HG03025 (cell line): ENCODE measurements around the gene LRRC8C.

ENCODE experiments used
- ATAC-seq: cut with Tn5 transposase; IDR thresholded peaks from one replicate; pipeline ENCODE4 v1.9.1; 2021; ENCODE audit warnings: mild to moderate bottlenecking, moderate library complexity; ENCODE audit not compliant: unreplicated experiment, low FRiP score

LRRC8C gene

DNA sequence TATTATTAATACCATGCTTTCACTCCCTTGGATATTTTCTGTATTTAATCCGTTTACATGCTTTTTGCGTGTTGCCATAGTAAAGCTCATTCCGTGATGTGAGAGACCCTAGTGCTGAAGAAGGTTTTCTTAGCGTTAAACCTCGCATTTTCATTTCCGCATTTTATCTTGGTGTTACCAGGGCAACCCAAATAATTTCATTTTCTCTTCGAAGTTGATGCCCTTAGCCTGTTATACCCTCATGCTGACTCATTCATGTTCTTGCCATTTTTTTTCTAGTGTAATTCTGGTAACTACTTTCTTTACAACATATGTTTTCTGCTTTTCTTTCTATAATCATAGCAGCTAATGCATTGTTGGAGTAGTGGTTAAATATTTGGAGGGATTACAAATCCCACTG is 37.2 kb downstream of the LRRC8C start:
- peak; percentile 97 for ATAC-seq

DNA sequence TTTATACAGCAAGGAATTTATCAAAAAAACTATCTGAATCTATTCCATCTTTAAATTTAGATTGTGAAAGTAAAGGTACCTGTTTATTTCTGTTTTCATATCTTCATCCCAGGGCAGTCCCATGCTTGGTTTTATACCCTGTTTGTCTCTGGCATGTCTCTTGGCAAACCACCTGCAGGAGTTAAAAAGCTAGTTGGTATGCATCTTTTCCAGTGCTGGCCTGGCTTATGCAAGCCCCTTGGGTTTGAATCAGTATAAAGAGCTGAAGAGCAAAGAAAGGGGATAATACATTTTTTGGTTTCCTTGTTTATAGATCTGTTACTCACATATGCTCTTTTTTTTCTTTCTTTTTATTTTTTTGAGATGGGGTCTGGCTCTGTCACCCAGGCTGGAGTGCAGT is 37.8 kb downstream of the LRRC8C start:
- ATAC-seq: no peak

DNA sequence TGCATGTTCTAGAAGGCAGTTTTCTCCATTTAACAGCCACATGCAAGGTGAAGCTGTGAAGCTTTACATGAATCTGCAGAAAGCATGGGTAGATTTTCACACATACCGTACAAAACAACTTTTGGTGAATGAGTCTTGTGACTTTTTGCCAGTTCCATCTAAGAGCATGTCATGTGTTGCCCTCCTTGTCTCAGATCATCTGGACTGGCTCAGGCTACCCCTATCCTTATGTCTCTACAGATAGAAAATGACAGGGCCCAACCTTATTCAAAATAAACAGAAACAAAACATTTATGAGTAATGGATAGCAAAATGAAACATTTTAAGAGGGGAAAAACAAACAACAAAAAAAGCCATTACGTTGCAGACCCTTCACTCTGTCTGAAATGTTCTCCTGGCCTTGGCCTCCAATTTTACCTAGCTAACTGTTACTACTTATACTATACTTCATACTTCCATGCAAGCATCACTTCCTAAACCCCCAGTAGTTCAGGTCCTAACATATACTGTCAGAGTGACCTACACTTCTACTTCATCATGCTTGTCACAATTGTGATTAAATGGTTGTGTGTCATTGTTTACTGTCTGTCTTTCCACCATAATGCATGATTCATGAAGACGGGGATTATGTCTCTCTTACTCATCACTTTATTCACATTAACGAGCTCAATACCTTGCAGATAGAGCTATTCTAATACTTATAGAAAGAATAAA is 39.0 kb downstream of the LRRC8C start:
- ATAC-seq: no peak

DNA sequence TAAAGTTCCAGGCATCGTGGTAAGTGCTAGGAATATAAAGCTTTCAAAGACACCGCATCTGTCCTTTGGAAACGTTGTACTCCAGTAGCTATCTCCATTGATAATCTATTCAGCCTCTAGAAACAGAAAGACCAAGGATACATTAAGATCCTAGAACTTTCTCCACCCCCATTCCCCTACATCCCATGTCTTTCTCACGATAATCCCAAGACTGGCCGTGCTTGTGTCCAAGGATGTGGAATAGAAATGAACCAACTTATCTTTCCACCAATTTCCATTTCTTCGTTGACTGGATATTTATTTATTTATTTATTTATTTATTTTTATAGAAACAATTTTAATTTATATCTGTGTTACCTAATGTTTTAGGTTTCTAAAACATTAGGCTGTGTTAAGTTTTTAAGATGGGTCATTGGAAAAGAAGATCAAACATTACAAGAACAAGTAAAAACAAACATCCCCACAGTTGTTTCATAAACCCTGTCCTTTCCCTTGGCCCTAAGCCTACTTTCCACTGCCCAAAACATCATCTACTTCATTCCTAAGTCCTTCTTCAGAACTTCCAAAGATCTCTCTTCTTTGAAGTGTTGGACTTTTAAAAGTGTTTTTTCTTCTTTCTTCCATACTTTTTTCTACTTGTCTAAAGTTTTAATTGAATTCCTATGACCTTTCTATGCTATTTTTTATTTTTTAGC is 39.7 kb downstream of the LRRC8C start:
- ATAC-seq: no peak

DNA sequence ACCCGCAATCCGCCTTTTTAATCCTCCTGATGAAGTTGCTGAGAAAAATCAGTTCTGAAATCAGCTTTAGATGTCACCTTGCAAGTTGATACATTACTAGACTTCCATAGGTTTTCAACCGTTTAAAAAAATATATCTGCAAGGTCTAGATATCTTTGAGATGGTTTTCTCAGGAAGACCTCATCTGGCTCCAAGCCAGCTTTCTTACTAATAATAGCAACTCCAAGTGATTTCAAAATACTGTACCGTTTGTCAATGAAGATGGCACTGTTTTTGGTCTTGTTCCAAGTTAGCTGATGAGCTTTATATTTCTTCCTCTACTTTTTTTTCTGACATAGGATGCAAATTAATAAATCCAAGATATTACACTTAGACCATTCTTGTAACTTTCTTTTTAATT is 40.3 kb downstream of the LRRC8C start:
- no peak for ATAC-seq

DNA sequence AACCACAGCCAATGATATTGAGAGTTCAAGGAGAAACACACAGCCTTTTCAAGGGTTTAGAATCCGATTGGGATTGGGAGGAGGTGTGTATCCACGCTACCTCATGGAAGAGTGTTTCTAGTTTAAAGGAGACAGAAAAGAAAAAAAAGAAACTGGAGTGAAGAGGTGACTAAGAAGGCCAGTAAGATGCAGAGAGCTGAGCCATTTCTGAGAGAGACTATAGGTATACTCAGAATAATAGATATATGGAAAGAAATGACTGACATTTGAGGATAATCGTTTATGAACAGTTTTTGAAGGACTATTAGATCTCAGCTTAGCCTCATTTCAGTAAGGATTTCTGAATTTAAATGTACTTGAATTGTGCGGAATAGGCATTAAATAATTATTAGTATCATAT is 42.8 kb downstream of the LRRC8C start:
- ATAC-seq: no peak

DNA sequence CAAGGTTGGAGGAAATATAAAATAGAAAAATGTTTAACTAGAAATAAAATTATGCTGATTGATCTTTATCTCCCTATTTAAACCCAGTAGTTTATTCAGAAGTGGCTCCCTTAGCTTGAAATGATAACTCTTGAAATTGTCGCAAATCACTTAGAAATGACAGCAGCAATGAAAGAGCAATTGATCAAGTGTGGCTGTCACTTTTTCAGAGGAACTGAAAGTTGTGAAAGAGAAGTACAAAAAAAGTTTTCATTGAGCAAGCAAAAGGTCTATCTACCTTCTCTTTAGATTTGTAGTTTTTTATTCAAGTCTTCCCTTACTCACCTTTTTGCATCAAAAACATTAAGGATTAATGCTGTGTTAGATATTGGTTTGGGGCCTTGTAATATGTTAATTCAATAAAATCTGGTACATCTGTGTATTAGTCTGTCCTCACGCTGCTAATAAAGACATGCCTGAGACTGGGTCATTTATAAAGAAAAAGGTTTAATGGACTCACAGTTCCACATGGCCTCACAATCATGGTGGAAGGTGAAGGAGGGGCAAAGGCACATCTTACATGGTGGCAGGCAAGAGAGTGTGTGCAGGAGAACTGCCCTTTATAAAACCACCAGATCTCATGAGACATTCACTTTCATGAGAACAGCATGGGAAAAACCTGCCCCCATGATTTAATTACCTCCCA is 48.3 kb downstream of the LRRC8C start:
- ATAC-seq: no peak

DNA sequence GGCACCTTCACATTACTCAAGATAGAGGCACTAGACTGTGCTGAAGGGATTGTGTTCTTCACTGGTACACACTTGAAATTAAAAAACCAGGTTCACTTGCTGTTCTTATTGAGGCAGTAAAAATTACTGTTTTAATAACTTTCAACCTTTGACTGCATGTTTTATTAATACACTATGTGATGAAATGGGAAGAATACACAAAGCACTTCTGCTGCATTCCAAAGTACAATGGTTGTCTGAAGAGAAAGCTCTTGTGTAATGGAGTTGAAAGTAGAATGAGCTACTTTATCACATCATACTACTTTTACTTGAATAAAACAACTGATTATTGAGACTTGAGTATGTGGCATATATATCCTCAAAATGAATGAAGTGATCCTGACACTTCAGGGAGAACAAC is 49.7 kb downstream of the LRRC8C start:
- ATAC-seq: no peak

DNA sequence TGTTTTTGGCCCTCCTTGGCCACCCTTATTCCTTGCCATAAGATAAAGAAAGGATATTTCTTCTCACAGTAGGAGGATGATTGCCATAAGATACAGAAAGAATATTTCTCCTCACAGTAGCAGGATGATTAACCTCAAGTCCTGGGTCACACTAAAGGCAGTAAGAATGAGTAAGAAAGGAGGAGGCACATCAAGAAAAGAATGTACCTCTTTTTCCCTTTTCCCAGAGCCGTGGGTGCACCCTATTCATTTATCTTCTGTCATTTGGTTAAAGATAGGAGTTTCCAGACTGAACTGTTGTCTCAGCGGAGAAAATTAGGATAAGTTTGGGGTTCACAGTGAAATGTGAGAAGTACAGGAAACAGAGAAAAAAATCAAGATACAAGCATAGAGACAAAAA is 52.5 kb downstream of the LRRC8C start:
- no peak for ATAC-seq

DNA sequence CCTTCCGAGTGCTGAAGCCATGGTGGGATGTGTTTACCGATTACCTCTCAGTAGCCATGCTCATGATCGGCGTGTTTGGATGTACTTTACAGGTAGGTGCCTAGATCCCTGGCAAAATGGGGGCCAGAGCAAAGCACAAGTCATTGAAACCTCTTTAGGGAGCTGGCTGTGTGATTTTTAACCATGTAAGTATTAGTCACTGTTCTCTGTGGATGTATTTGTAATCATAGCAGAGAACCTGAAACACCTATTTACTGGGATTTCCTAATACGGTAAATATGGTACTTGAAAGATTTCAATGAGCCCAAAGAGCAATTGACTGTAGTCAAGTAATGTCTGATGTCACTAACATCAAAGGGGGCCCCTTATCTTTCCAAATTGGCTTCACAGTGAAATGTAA is 53.6 kb downstream of the LRRC8C start:
- no peak for ATAC-seq

DNA sequence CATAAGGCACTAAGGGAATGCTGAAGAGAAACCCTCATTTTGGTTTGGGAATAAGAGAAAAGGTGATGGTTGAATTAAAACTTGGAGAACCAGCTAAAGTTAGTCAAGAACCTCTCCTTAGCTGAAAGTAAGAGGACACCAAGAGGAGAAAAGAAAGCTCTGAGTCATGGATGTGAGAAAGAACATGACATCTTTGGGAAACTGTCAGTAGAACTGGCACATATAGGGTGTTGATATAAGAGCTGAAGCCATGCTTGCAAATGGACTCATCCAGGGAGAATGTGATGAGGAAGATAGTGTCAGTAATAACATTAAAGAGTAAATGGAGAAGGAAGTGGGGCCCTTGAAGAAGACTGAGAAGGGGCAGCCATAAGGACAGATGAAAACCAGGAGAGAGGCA is 54.3 kb downstream of the LRRC8C start:
- ATAC-seq: no peak

DNA sequence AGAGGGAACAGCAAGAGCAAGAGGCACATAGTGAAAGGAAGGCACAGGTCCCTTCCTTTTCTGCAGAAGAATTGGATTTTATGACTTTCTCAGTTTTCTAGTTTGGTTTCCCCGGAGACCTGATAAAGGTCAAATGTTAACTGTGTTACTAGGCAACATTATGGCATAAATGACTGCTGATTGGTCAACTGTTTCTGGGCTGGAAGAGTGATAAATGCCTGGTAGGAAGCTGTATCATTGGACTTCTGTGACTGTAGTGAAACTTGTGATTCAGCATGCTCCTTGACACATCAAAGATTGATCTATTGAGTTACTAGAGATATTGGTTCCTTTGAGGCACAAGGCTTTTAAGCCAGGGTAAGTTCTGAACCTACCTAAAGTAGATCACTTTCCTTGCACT is 55.7 kb downstream of the LRRC8C start:
- ATAC-seq: no peak

DNA sequence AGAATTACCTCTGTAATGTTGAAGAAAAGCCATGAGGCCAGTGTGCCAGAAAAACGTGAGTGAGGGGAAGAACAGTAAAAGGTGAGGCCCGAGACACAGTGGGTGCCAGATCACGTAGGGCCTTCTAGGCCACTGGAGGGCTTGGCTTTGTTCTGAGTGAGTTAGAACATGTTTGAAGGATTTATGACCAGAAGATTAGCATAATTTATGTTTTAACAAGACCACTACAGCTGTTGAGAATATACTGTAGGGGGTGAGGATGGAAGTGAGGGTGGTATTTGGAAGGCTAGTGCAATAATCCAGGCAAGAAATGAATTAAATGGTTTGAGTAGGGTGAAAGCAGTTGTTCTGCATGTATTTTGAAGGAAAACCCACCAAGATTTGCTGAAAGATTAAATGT is 56.3 kb downstream of the LRRC8C start:
- no peak for ATAC-seq

DNA sequence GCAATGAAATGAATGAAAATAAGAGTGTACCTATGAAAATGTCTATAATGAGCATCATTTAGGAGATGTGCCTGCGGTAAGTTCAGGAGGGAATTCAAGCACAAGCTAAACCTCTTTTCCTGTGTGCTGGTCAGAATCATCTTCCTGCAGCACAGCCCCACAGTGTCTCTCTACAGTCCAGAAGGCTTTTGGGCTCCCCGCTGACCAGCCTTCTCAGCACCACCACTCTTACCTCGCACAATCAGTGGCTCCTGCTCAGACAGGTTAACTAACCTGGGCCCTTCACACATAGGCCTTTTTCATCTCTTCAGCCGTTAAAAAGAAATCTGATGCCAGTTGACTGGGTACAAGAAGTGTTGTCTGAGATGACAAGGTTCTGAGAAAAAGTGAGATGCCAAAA is 57.7 kb downstream of the LRRC8C start:
- ATAC-seq: no peak

DNA sequence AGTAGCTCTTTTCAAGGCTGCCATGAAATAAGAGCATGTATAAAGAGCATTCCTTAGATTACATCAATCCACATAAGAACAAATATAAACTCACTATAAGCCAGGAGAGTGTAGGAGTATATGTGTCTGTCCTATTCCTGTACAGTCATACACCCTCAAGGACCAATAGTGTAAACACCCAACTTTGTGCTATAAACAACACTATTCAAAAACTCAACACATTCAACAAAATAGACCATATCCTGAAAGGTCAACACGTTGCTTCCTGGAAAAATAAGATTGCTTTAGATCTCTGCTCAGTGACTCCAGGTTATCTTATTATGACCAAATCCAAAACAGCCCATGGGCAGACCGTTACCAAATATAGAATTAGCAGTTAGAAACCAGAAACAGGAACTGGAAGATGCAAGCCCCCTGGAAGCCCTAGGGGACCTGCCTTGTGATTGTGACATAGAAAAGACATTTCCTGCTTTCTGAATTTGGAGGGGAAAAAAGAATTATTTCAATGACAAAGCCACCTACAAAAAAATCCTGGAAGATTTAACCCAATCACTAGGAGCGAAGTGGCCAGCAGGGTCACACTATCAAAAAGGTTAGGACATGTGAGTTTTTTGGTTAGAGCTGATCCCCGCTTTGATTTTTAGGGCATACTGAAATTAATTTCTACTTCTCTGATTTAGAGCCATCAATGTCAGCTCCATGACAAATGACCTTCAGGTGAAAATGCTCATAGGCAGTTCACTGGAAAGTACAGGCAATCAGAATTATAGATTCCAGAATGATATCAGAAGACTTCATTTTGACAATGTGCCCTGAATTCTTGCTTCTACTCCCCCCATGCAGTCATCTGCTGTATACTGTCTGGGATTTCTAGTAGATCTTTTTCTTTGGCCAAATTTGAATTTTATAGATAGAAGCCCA is 59.9 kb downstream of the LRRC8C start:
- no peak for ATAC-seq

DNA sequence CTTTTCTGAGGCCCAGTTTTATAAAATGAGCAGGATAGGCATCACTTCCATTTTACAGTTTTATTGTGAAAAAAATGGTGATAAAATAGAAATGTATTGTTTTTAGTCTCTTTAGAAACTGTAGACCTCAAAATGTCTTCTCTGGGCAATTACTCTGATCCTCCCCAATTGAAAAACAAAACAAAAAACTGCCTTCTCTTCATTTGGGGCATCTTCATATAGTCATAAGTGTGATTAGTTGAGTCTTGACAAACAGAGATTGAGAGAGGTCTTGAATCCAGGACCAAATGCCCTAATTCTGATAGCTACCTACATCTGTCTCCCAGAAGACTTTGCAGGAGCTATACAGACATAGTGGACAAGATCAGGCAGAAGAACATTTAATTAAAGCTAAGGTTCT is 62.9 kb downstream of the LRRC8C start:
- no peak for ATAC-seq

DNA sequence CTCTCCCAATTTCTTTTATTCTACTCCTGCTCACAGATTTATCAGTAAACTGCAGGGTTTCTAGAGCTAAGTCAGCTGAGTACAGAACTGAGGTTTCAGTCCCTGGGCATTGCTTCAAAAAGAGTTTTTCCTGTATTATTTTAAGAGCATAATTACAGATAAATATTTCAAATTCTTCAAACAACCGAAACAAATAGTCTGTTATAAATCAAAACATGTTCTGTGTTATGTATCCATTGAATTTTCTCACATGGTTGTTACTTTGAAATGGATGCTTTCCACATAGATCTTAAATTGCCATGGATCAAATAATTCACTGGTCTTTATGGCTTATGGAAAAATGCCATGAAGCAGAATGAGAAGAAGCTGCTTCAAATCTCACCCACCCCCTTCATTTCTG is 64.5 kb downstream of the LRRC8C start:
- ATAC-seq: no peak

DNA sequence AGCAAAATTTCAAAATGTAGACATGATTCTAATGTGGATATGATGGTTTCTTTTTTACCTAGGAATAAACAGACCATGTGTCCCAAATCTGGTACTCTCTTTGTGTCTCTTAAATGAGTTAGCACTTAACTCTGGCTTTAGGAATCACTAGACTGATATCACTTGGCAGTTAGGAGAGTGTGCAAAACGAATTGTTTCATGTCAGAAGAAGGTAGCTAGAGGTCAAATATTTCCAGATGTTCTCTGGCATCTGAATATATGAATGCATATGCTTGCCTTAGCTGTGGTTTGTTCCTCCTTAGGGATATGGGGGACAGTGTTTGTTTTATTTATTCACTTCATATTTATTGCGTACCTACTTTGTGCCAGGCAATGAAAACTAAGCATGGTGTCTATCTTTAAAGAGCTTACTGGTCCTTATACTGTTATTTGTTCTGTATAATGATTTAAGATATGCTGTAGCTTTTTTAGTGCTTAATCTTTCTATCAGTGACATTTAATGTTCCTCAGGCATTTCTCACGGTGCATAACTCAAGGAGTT is 65.2 kb downstream of the LRRC8C start:
- no peak for ATAC-seq

DNA sequence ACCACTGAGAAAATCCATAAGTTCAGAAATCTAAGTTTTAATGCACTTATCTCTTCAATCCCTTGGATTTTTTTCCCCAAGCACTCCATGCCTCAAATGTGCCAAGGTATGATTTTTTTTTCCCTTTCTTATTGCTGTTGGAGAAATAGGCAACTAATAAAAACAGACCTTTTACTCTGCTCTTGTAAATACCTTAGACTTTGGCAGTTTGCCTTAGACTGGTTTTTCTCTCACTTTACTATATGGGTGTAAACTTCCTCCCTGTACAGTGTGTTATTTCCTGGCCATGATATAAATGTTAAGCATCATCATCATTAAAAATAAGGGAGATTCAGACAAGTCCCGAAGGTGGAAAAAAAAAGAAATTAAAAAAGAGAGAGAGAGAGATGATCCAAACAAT is 65.7 kb downstream of the LRRC8C start:
- ATAC-seq: no peak

DNA sequence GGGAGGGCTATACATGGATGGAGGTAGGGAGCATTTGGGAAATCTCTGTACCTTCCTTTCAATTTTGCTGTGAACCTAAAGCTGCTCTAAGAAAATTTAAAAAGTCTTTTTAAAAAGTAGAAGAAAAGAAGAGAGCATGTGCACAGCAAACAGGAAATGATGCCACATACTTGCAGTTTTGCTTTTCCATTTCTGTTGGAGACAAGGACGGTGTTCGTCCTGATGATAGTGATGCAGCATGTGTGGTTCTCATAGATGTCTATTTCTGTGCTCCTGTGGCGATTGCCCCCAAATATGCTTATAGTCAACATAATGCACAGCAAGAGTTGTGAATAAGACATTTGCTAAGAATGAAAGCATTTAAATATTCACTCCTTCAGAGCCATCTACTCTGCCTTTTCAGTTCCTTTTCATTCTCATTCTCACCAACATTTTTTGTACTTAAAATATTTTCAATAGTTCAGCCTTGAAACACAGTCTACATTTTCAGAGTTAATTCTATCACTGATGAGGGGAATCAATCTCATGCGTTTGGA is 66.6 kb downstream of the LRRC8C start:
- no peak for ATAC-seq
